ENCODE data around the gene CCDC33. TPM values are rescaled to one million over a fixed set of nuclear protein-coding genes. Genes with fewer than 3 reads are reported as not detected.

The CCDC33 gene
- total and polyA plus RNA-seq, 2 donors from 2014 or later, result 0.63 TPM; not detected in 1

DNA sequence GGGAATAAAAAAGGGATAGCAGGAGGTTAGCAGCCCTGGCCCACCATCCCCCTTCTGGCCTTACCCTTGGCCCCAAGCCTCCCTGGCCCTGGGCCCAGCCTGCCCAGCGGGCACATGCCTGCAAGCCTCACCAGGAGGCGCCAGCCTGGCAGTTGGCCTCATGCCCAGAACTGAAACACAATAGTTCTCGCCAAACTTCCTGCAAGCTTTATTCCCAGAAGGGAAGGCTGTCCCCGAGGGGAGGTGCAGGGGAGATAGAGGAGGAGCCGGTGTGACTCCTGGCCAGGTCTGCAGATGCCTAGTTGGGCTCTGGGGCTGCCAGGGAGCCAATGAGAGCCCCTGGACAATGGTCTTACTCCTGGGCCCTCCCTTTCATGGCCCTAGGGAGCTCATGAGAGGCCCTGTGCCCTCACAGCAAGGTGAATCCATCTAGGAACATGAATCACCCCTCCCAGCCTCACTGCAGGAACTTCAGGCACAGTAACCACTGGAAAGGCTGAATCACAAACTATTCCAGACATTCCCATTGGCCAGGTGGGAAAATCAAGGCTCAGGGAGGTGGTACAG, 4.0 kb downstream of the CCDC33 start:
- TF ChIP-seq CTCF (IDR thresholded peaks at IDR 0.05; ENCODE audit: borderline replicate concordance, extremely low read depth, insufficient read depth), result peak; percentile 49
- H3K4me1 ChIP-seq (ENCODE audit: control insufficient read depth in 2 of 3, insufficient read depth in 2 of 3, low read depth in 1 of 3, low read length in 3 of 3), result peaks cover 0 to 33% (median 9%) of the 10 kb centered on the region in 3 donors
- peak; percentile 74 to 96 (median 80) for DNase-seq
- H3K9ac ChIP-seq (ENCODE audit: low read length in 3 of 3), result no peak overlapping the region
- no peak for FAIRE-seq
- no peaks in the 10 kb centered on the region for H3K27me3 ChIP-seq (ENCODE audit: control insufficient read depth, insufficient read depth, low read length)
- no peak overlapping the region for H3K4me3 ChIP-seq (ENCODE audit: low read length in 3 of 3)
- no peaks in the 10 kb centered on the region for H3K9me3 ChIP-seq (ENCODE audit: control insufficient read depth in 2 of 3, insufficient read depth in 1 of 3, low read length in 3 of 3)
- intact Hi-C loops (cut with DNase I), result no loop called here
- H3K27ac ChIP-seq (ENCODE audit: low read depth in 2 of 2, low read length in 2 of 2), result peak overlapping the region in 1 of 2 donors; percentile 65
- no peaks in the 10 kb centered on the region for H3K36me3 ChIP-seq (ENCODE audit: control insufficient read depth in 2 of 3, insufficient read depth in 3 of 3, low read length in 3 of 3)

DNA sequence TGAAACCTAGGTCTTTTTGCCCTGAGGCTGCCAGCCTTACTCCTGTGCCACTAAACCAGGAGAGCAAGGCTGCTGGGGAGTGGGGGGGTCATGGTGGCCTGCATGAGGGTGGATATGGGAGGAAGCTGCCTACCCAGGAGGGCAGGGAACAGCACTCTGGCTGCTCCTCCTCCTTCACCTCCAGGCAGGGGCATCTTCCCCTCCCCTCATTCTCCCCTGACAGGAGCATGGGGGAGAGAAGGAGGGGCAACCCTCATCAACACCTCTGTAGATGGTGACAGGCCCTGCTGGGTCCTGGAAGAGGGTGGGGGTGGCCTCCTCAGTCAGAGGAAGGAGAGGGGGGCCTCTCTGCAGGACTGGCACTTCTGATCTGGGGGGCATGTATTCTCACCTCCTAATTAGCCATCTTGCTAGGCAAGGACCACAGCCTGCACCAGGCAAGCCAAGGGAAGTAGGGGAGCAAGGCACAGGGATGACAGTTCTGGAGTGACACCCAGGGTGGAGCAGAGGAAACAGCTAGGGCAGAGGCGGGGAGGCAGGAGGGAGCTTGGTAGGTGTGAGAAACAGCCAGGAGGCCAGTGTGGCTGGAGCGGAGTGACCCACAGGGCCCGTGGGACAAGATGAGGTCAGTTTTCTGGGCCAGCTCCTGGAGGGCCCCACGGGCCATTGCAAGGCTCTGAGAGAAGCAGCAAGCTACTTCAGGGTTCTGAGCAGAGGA, 4.9 kb downstream of the CCDC33 start:
- Histone ChIP-seq H3K9me3 (ENCODE audit: control insufficient read depth in 2 of 3, insufficient read depth in 1 of 3, low read length in 3 of 3) (no peaks in the 10 kb centered on the region), H3K27me3 (ENCODE audit: control insufficient read depth, insufficient read depth, low read length) (no peaks in the 10 kb centered on the region), H3K9ac (ENCODE audit: low read length in 3 of 3) (no peak overlapping the region), H3K4me3 (ENCODE audit: low read length in 3 of 3) (no peak overlapping the region), H3K36me3 (ENCODE audit: control insufficient read depth in 2 of 3, insufficient read depth in 3 of 3, low read length in 3 of 3) (no peaks in the 10 kb centered on the region), H3K4me1 (ENCODE audit: control insufficient read depth in 2 of 3, insufficient read depth in 2 of 3, low read depth in 1 of 3, low read length in 3 of 3) (peaks cover 0 to 34% (median 9%) of the 10 kb centered on the region in 3 donors), H3K27ac (ENCODE audit: low read depth in 2 of 2, low read length in 2 of 2) (no peak overlapping the region)
- peak in 1 of 5 donors; percentile 62 for DNase-seq
- no peak for TF ChIP-seq CTCF (IDR thresholded peaks at IDR 0.05; ENCODE audit: borderline replicate concordance, extremely low read depth, insufficient read depth)
- no peak for FAIRE-seq
- intact Hi-C loops (cut with DNase I), result no loop called here

GRCh38 chr15:74242441-74243185, 6.5 kb downstream of the CCDC33 start:
- H3K4me1 ChIP-seq (ENCODE audit: control insufficient read depth in 2 of 3, insufficient read depth in 2 of 3, low read depth in 1 of 3, low read length in 3 of 3), result peaks cover 0 to 29% (median 9%) of the 10 kb centered on the region in 3 donors
- DNase-seq (peak in 2 of 5 donors; percentile 25 to 91), FAIRE-seq (no peak)
- no peak overlapping the region for H3K4me3 ChIP-seq (ENCODE audit: low read length in 3 of 3)
- no peaks in the 10 kb centered on the region for H3K36me3 ChIP-seq (ENCODE audit: control insufficient read depth in 2 of 3, insufficient read depth in 3 of 3, low read length in 3 of 3)
- TF ChIP-seq CTCF (IDR thresholded peaks at IDR 0.05; ENCODE audit: borderline replicate concordance, extremely low read depth, insufficient read depth), result no peak
- H3K27ac ChIP-seq (ENCODE audit: low read depth in 2 of 2, low read length in 2 of 2), result no peak overlapping the region
- H3K27me3 ChIP-seq (ENCODE audit: control insufficient read depth, insufficient read depth, low read length), result no peaks in the 10 kb centered on the region
- H3K9me3 ChIP-seq (ENCODE audit: control insufficient read depth in 2 of 3, insufficient read depth in 1 of 3, low read length in 3 of 3), result no peaks in the 10 kb centered on the region
- no peak overlapping the region for H3K9ac ChIP-seq (ENCODE audit: low read length in 3 of 3)
- intact Hi-C loops (cut with DNase I), result no loop called here
